Measurements from ENCODE around the gene SELENOM. TPM values are rescaled to one million over a fixed set of nuclear protein-coding genes. Genes with fewer than 3 reads are reported as not detected.

Gene SELENOM
- total and polyA plus RNA-seq, 2 of the 8 experiments (the other 6 are each of a cell fraction or from before 2014, with no cell fraction given): 22.7 to 40.0 TPM

- TF ChIP-seq CHD7 (IDR thresholded peaks at IDR 0.05; ENCODE audit: insufficient replicate concordance, low read length) (no peak), NRF1 (IDR thresholded peaks at IDR 0.05; ENCODE audit: low read depth, low read length) (no peak), ATF3 (IDR thresholded peaks at IDR 0.05; ENCODE audit: insufficient read depth, low read depth, low read length) (no peak), CEBPB (IDR thresholded peaks at IDR 0.05; ENCODE audit: low read depth, low read length) (no peak), TBP (IDR thresholded peaks at IDR 0.05; ENCODE audit: low read depth, low read length) (no peak), TCF12 (IDR thresholded peaks at IDR 0.05; ENCODE audit: low read depth, low read length) (no peak), GTF2F1 (IDR thresholded peaks at IDR 0.05; ENCODE audit: borderline replicate concordance, low read depth, low read length) (no peak)
These were observed 47.6 kb upstream of the SELENOM start (continued) for GRCh38 chr22:31154975-31155374.
